HL-60 (cell line): Measurements from ENCODE around the gene PRORP.

Experiments used
- DNase-seq, 2 experiments: peaks; one replicate each; pipeline ENCODE4 v3.0.0-alpha.2; 2010 to 2020; ENCODE audit warnings: low read depth in 1 of 2, low spot score in 1 of 2
- H3K27ac ChIP-seq: fragments of 250-450 bp; sonication (Bioruptor Pico); replicated peaks from 2 replicates; pipeline ENCODE4 v1.5.1; 2020; ENCODE audit warnings: mild to moderate bottlenecking, moderate library complexity
- H3K27me3 ChIP-seq: fragments of 250-450 bp; sonication (Bioruptor Pico); 2 replicates; pipeline ENCODE4 v1.5.1; 2021; ENCODE audit warnings: mild to moderate bottlenecking, moderate library complexity; ENCODE audit not compliant: insufficient read depth, poor library complexity, severe bottlenecking
- H3K4me3 ChIP-seq: replicated peaks from 2 replicates; pipeline ENCODE4 v1.5.1; 2011; ENCODE audit warnings: mild to moderate bottlenecking, control low read depth, low read length; ENCODE audit not compliant: insufficient read depth
- CTCF ChIP-seq: IDR thresholded peaks from one replicate; pipeline ENCODE4 v1.5.1; 2011; ENCODE audit warnings: low read length, control low read depth, inconsistent platforms; ENCODE audit not compliant: insufficient read depth
- GABPA ChIP-seq: IDR thresholded peaks from 2 replicates; pipeline ENCODE4 v1.6.1; 2012; ENCODE audit warnings: low read depth
- POLR2AphosphoS5 ChIP-seq: IDR thresholded peaks from 2 replicates; pipeline ENCODE4 v1.6.1; 2012; ENCODE audit warnings: low read depth
- SPI1 ChIP-seq: IDR thresholded peaks from 2 replicates; pipeline ENCODE4 v1.6.1; 2012; ENCODE audit warnings: low read depth, mild to moderate bottlenecking, borderline replicate concordance
- TF ChIP-seq, protein P1 (sequence below): IDR thresholded peaks from 2 replicates; pipeline ENCODE4 v1.6.1; 2012; ENCODE audit warnings: low read depth; ENCODE audit not compliant: insufficient replicate concordance

The PRORP gene

DNA sequence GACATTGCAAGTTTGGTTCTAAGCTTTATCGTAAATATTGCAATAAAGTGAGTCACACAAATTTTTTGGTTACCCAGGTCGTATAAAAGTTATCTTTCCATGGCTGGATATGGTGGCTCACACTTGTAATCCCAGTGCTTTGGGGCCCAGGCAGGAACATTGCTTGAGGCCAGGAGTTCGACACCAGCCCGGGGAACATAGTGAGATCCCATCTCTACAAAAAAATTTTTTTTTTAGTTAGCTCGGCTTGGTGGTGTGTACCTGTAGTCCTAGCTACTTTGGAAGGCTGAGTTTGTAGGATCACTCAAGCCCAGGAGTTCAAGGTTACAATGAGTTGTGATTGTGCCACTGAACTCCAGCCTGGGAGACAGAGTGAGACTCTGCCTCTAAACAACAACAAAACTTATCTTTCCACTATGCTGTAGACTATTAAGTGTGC is 24.4 kb downstream of the PRORP start:
- H3K27ac ChIP-seq: no peak overlapping the region
- TF ChIP-seq GABPA (no peak), POLR2AphosphoS5 (no peak), CTCF (no peak), SPI1 (no peak)
- TF ChIP-seq, protein P1, sequence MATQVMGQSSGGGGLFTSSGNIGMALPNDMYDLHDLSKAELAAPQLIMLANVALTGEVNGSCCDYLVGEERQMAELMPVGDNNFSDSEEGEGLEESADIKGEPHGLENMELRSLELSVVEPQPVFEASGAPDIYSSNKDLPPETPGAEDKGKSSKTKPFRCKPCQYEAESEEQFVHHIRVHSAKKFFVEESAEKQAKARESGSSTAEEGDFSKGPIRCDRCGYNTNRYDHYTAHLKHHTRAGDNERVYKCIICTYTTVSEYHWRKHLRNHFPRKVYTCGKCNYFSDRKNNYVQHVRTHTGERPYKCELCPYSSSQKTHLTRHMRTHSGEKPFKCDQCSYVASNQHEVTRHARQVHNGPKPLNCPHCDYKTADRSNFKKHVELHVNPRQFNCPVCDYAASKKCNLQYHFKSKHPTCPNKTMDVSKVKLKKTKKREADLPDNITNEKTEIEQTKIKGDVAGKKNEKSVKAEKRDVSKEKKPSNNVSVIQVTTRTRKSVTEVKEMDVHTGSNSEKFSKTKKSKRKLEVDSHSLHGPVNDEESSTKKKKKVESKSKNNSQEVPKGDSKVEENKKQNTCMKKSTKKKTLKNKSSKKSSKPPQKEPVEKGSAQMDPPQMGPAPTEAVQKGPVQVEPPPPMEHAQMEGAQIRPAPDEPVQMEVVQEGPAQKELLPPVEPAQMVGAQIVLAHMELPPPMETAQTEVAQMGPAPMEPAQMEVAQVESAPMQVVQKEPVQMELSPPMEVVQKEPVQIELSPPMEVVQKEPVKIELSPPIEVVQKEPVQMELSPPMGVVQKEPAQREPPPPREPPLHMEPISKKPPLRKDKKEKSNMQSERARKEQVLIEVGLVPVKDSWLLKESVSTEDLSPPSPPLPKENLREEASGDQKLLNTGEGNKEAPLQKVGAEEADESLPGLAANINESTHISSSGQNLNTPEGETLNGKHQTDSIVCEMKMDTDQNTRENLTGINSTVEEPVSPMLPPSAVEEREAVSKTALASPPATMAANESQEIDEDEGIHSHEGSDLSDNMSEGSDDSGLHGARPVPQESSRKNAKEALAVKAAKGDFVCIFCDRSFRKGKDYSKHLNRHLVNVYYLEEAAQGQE: no peak
- no peaks in the 10 kb centered on the region for H3K27me3 ChIP-seq
- no peak overlapping the region for H3K4me3 ChIP-seq
- DNase-seq: no peak

- no peak for TF ChIP-seq CTCF
- TF ChIP-seq, protein P1: no peak
- TF ChIP-seq SPI1: no peak
- no peak for TF ChIP-seq POLR2AphosphoS5
- no peak for TF ChIP-seq GABPA
- DNase-seq: no peak
- no peaks in the 10 kb centered on the region for H3K27me3 ChIP-seq
These were observed 24.8 kb downstream of the PRORP start for GRCh38 chr14:35147186-35147585.

DNA sequence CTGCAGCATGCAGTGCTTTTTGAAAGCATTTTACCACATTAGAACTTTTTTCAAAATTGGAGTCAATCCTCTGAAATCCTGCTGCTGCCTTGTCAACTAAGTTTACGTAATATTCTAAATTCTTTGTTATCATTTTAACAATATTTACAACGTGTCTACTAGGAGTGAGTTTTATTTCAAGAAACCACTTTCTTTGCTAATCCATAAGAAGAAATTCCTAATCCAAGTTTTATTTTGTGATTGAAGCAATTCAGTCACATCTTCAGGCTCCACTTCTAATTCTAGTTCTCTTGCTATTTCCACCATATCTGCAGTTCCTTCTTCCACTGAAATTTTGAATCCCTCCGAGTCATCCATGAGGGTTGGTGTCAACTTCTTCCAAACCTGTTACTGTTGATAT is 25.4 kb downstream of the PRORP start:
- Histone ChIP-seq H3K27me3 (no peaks in the 10 kb centered on the region), H3K4me3 (no peak overlapping the region), H3K27ac (no peak overlapping the region)
- TF ChIP-seq GABPA (no peak), POLR2AphosphoS5 (no peak), CTCF (no peak), SPI1 (no peak)
- TF ChIP-seq, protein P1: no peak
- DNase-seq: no peak

More at GRCh38 chr14:35147186-35147585, 24.8 kb downstream of the PRORP start:
- Histone ChIP-seq H3K27ac (no peak overlapping the region), H3K4me3 (no peak overlapping the region)
